ENCODE measurements around the gene STK33. TPM values are rescaled to one million over a fixed set of nuclear protein-coding genes. Genes with fewer than 3 reads are reported as not detected.

The STK33 gene
- total RNA-seq, 1 experiment from 2014 or later: 19.5 TPM

GRCh38 chr11:8488395-8488794 is 105.6 kb downstream of the STK33 start:
- no peak overlapping the region for H3K4me3 Mint-ChIP-seq
- H3K14ac ChIP-seq (ENCODE audit: insufficient read depth, low read length): no peak overlapping the region
- H3K79me1 ChIP-seq (ENCODE audit: insufficient read depth, low read depth, low read length, poor library complexity, severe bottlenecking): no peaks in the 10 kb centered on the region
- H3K9ac ChIP-seq (ENCODE audit: extremely low read depth, insufficient read length, low read length): no peak overlapping the region
- H3K9me3 Mint-ChIP-seq: peaks cover 23 to 30% of the 10 kb centered on the region in 2 experiments
- H3K18ac ChIP-seq (ENCODE audit: insufficient read length, low read depth, low read length): no peak overlapping the region
- no peak overlapping the region for H3T11ph ChIP-seq (ENCODE audit: low read length)
- no peak overlapping the region for H2BK120ac ChIP-seq (ENCODE audit: low read depth, low read length, poor library complexity, severe bottlenecking)
- H3K27me3 Mint-ChIP-seq (ENCODE audit: low read depth): no peaks in the 10 kb centered on the region; the same call in 1 of the 2 replicates
- no peak overlapping the region for H4K8ac ChIP-seq (replicated peaks; ENCODE audit: insufficient read length, low read depth, low read length)
- no peak for TF ChIP-seq CTCF (conservative IDR thresholded peaks at IDR 0.05)
- H3K4me1 Mint-ChIP-seq: no peaks in the 10 kb centered on the region; a peak in 1 of 4 replicates
- H3K23ac ChIP-seq (ENCODE audit: insufficient read length, low read depth, low read length): no peak overlapping the region
- no peak overlapping the region for H2AFZ ChIP-seq (ENCODE audit: low read length)
- H3K4me1 ChIP-seq (ENCODE audit: insufficient read depth, low read length): no peaks in the 10 kb centered on the region
- no peak overlapping the region for H2BK5ac ChIP-seq (ENCODE audit: insufficient read length, low read length)
- no peak overlapping the region for H2BK20ac ChIP-seq (ENCODE audit: low read depth, low read length, poor library complexity, severe bottlenecking)
- no peaks in the 10 kb centered on the region for H3K23me2 ChIP-seq (ENCODE audit: insufficient read length, low read depth, low read length, poor library complexity, severe bottlenecking)
- H3K36me3 Mint-ChIP-seq (ENCODE audit: insufficient read depth in 1 of 3, low read depth in 3 of 3): peaks cover 5 to 31% (median 30%) of the 10 kb centered on the region in 3 experiments; a peak in 6 of 7 replicates
- no peak overlapping the region for H3K27ac Mint-ChIP-seq
- no peak overlapping the region for H3K27ac ChIP-seq (ENCODE audit: insufficient read length, low read depth, low read length)
- H4K20me1 ChIP-seq (ENCODE audit: control insufficient read depth, insufficient read depth, insufficient read length): no peaks in the 10 kb centered on the region
- H3K4ac ChIP-seq (ENCODE audit: low read depth, low read length): no peak overlapping the region
- WGBS (ENCODE audit: extremely low coverage, insufficient read length, low lambda C conversion rate): no CpG with 5 or more reads among the region's 1 CpG
- H2AK5ac ChIP-seq (ENCODE audit: insufficient read length, low read length): no peak overlapping the region
- H3K9me3 ChIP-seq (ENCODE audit: control insufficient read depth, low read depth, low read length): no peaks in the 10 kb centered on the region
- H3K56ac ChIP-seq (ENCODE audit: insufficient read length, low read depth, low read length): no peak overlapping the region
- H2BK15ac ChIP-seq (ENCODE audit: low read depth, low read length): no peak overlapping the region
- no peak overlapping the region for H4K5ac ChIP-seq (ENCODE audit: insufficient read length, low read depth, low read length)
- no peak overlapping the region for H3K4me2 ChIP-seq (ENCODE audit: insufficient read depth, insufficient read length, low read length)
- H3K79me2 ChIP-seq (ENCODE audit: insufficient read depth, low read length): no peaks in the 10 kb centered on the region
- H4K91ac ChIP-seq (ENCODE audit: insufficient read length, low read depth, low read length): no peak overlapping the region
- no peak for DNase-seq
- no peak overlapping the region for H2BK12ac ChIP-seq (ENCODE audit: insufficient read length, low read depth, low read length)
- no peaks in the 10 kb centered on the region for H3K27me3 ChIP-seq (ENCODE audit: insufficient read depth, low read length)

All from H9 (cell line).